Measurements from ENCODE around the gene KIF5A. TPM values are rescaled to one million over a fixed set of nuclear protein-coding genes. Genes with fewer than 3 reads are reported as not detected.

The KIF5A gene
- total RNA-seq, 1 experiment from 2014 or later: 3.0 TPM

GRCh38 chr12:57615637-57616036, 65.8 kb downstream of the KIF5A start:
- H3K36me3 ChIP-seq (ENCODE audit: control insufficient read depth, insufficient read depth, low read length): no peaks in the 10 kb centered on the region
- H3K9me3 ChIP-seq (ENCODE audit: control insufficient read depth, insufficient read depth, low read depth, low read length): no peaks in the 10 kb centered on the region
- H3K27ac ChIP-seq (ENCODE audit: low read length): no peak overlapping the region
- H3K4me3 ChIP-seq (ENCODE audit: low read depth in 2 of 2, low read length in 2 of 2): no peak overlapping the region
- no TSS peak for BruUV-seq (replicated peaks)
- H3K27me3 ChIP-seq (ENCODE audit: control insufficient read depth, insufficient read depth, low read length): no peaks in the 10 kb centered on the region
- in situ Hi-C loops (cut with HindIII; ENCODE audit: low pct_unique_long_range_greater_than_20kb, low sequenced_read_pairs) (no loop called here), intact Hi-C loops (cut with micrococcal nuclease; ENCODE audit: unreplicated experiment) (no loop called here)
- peaks cover 4% of the 10 kb centered on the region; the same call in 1 of the 2 replicates for H3K4me1 ChIP-seq (ENCODE audit: control insufficient read depth, insufficient read depth, low read length)
- ChIA-PET POLR2A (no interaction called here), CTCF (no interaction called here)
- ATAC-seq: no peak
- TF ChIP-seq POLR2AphosphoS5 (IDR thresholded peaks at IDR 0.05; ENCODE audit: low read depth, low read length) (no peak), TCF7L2 (IDR thresholded peaks at IDR 0.05; ENCODE audit: low read depth, low read length) (no peak), SIN3A (IDR thresholded peaks at IDR 0.05; ENCODE audit: borderline replicate concordance, insufficient read depth, low read depth, low read length) (no peak), CTCF (IDR thresholded peaks at IDR 0.05) (no peak), REST (IDR thresholded peaks at IDR 0.05; ENCODE audit: insufficient read depth in 1 of 2, low read depth in 2 of 2, low read length in 1 of 2) (no peak)
- DNase-seq (ENCODE audit: low read depth, low spot score): no peak

GRCh38 chr12:57616383-57617101, 66.7 kb downstream of the KIF5A start:
- Histone ChIP-seq H3K4me3 (ENCODE audit: low read depth in 2 of 2, low read length in 2 of 2) (no peak overlapping the region), H3K27me3 (ENCODE audit: control insufficient read depth, insufficient read depth, low read length) (no peaks in the 10 kb centered on the region), H3K36me3 (ENCODE audit: control insufficient read depth, insufficient read depth, low read length) (no peaks in the 10 kb centered on the region), H3K4me1 (ENCODE audit: control insufficient read depth, insufficient read depth, low read length) (peaks cover 4% of the 10 kb centered on the region), H3K9me3 (ENCODE audit: control insufficient read depth, insufficient read depth, low read depth, low read length) (no peaks in the 10 kb centered on the region), H3K27ac (ENCODE audit: low read length) (no peak overlapping the region)
- ATAC-seq: no peak
- no peak for TF ChIP-seq CTCF (IDR thresholded peaks at IDR 0.05)
- no peak for TF ChIP-seq TCF7L2 (IDR thresholded peaks at IDR 0.05; ENCODE audit: low read depth, low read length)
- TF ChIP-seq SIN3A (IDR thresholded peaks at IDR 0.05; ENCODE audit: borderline replicate concordance, insufficient read depth, low read depth, low read length): no peak
- no peak for TF ChIP-seq REST (IDR thresholded peaks at IDR 0.05; ENCODE audit: insufficient read depth in 1 of 2, low read depth in 2 of 2, low read length in 1 of 2)
- TF ChIP-seq POLR2AphosphoS5 (IDR thresholded peaks at IDR 0.05; ENCODE audit: low read depth, low read length): no peak
- no peak for DNase-seq (ENCODE audit: low read depth, low spot score)
- in situ Hi-C loops (cut with HindIII; ENCODE audit: low pct_unique_long_range_greater_than_20kb, low sequenced_read_pairs): no loop called here
- no TSS peak for BruUV-seq (replicated peaks)
- POLR2A ChIA-PET: interaction anchor here (0.6 kb wide), 1 partner anchor 82 kb away, joined by 5 read pairs; no protein-coding TSS in a partner anchor
- intact Hi-C loops (cut with micrococcal nuclease; ENCODE audit: unreplicated experiment): no loop called here
- CTCF ChIA-PET: no interaction called here
